GM23248 (cell line): ENCODE data around the gene PJVK.

Experiments
- EZH2 ChIP-seq: fragments of 200-600 bp; sonication (generic); IDR thresholded peaks from 2 replicates; pipeline ENCODE4 v1.6.1; 2018; ENCODE audit warnings: antibody characterized with exemption, mild to moderate bottlenecking; ENCODE audit not compliant: insufficient read depth, poor library complexity, severe bottlenecking
- EZH2phosphoT487 ChIP-seq: fragments of 200-600 bp; sonication (generic); IDR thresholded peaks from 2 replicates; pipeline ENCODE4 v1.6.1; 2018; ENCODE audit warnings: antibody characterized with exemption, moderate library complexity, mild to moderate bottlenecking, low read depth; ENCODE audit not compliant: insufficient read depth

GRCh38 chr2:178455947-178456346 is 4.8 kb downstream of the PJVK start:
- TF ChIP-seq EZH2phosphoT487 (no peak), EZH2 (no peak)
